HepG2 (cell line): ENCODE results near the gene NRG3. TPM values are rescaled to one million over a fixed set of nuclear protein-coding genes. Genes with fewer than 3 reads are reported as not detected.

Experiments
- ATAC-seq: fragments of 200-7000 bp; cut with Tn5 transposase; 3 replicates; pipeline ENCODE4 v1.9.1; 2020; ENCODE audit warnings: mild to moderate bottlenecking, moderate library complexity
- BruUV-seq: library from RNA; stranded (reverse); fragments of 400-500 nt; replicated peaks from 2 replicates; lab custom pipeline; 2021; lab: Mats Ljungman, UMichigan
- CTCF ChIA-PET: fragments of 300-600 bp; formaldehyde crosslinking; extraction: SDS; loops from one replicate; lab custom pipeline; 2021; ENCODE audit warnings: low total read pairs, inconsistent platforms, low intra/inter-chr PET ratio; lab: Yijun Ruan, JAX
- POLR2A ChIA-PET: fragments of 350-600 bp; sonication (Branson Sonifier 250); formaldehyde crosslinking; loops from one replicate; lab custom pipeline; 2020; ENCODE audit warnings: antibody characterized with exemption, inconsistent platforms; lab: Yijun Ruan, JAX
- DNase-seq: peaks from one replicate; pipeline ENCODE4 v3.0.0-alpha.2; 2015; ENCODE audit warnings: low spot score
- FAIRE-seq: peaks from 3 replicates; lab custom pipeline; 2011; peaks lifted over from hg19 to GRCh38; lab: Jason Lieb, UNC
- H2AFZ ChIP-seq: one replicate; pipeline ENCODE4 v1.6.1; 2011; ENCODE audit warnings: low read length, inconsistent platforms
- H3K27ac ChIP-seq: fragments of 300-600 bp; 3 replicates; pipeline ENCODE4 v1.8.0; 2011; ENCODE audit warnings: mixed run types, mild to moderate bottlenecking, mixed read lengths, low read length, inconsistent platforms; ENCODE audit not compliant: insufficient read depth; ENCODE audit errors: extremely low read length
- H3K27me3 ChIP-seq, 2 experiments: fragments of 200-600 bp in 1 of 2; 2 replicates in 1 of 2; 3 replicates in 1 of 2; pipeline versions ENCODE4 v1.6.0 to v1.8.0; 2011; ENCODE audit warnings: low read length in 2 of 2, mild to moderate bottlenecking in 2 of 2, moderate library complexity in 2 of 2, inconsistent platforms in 1 of 2; ENCODE audit not compliant: insufficient read depth in 2 of 2, control insufficient read depth in 1 of 2
- H3K36me3 ChIP-seq, 2 experiments: fragments of 200-600 bp in 1 of 2; replicated peaks in 1 of 2; 2 replicates in 1 of 2; 3 replicates in 1 of 2; pipeline versions ENCODE4 v1.5.1 to v1.8.0; 2011; ENCODE audit warnings: low read length in 2 of 2, inconsistent platforms in 1 of 2; ENCODE audit not compliant: insufficient read depth in 2 of 2, control insufficient read depth in 1 of 2
- H3K4me1 ChIP-seq: 2 replicates; pipeline ENCODE4 v1.5.1; 2012; ENCODE audit warnings: low read length, inconsistent platforms; ENCODE audit not compliant: insufficient read depth
- H3K4me2 ChIP-seq: 2 replicates; pipeline ENCODE4 v1.6.0; 2011; ENCODE audit warnings: low read depth, low read length, inconsistent platforms
- H3K4me3 ChIP-seq, 3 experiments: fragments of 200-600 bp in 1 of 3; sonication (generic), shearing (Covaris generic) in 1 of 3; replicated peaks in 1 of 3; 2 replicates each; pipeline ENCODE4 v1.5.1; 2011 to 2016; ENCODE audit warnings: low read length in 3 of 3, inconsistent platforms in 2 of 3, low read depth in 2 of 3, mild to moderate bottlenecking in 2 of 3, control low read depth in 1 of 3, mixed read lengths in 1 of 3; ENCODE audit not compliant: insufficient read depth in 1 of 3
- H3K79me2 ChIP-seq: one replicate; pipeline ENCODE4 v1.6.1; 2011; ENCODE audit warnings: low read length, inconsistent platforms; ENCODE audit not compliant: insufficient read depth
- H3K9ac ChIP-seq: 2 replicates; pipeline ENCODE4 v1.6.0; 2011; ENCODE audit warnings: mild to moderate bottlenecking, low read depth, low read length, inconsistent platforms; ENCODE audit not compliant: insufficient read depth
- H3K9me3 ChIP-seq: 2 replicates; pipeline ENCODE4 v1.5.1; 2012; ENCODE audit warnings: mild to moderate bottlenecking, low read length
- H4K20me1 ChIP-seq: 2 replicates; pipeline ENCODE4 v1.6.0; 2011; ENCODE audit warnings: inconsistent platforms, mild to moderate bottlenecking, low read length, moderate library complexity; ENCODE audit not compliant: insufficient read depth
- ADNP ChIP-seq: sonication (generic); formaldehyde crosslinking; IDR thresholded peaks from 2 replicates; pipeline ENCODE4 v1.4.0; 2020; ENCODE audit warnings: missing genetic modification reagents
- BRD4 ChIP-seq: sonication (generic); formaldehyde crosslinking; IDR thresholded peaks from 2 replicates; pipeline ENCODE4 v1.4.0; 2020; ENCODE audit warnings: missing genetic modification reagents
- FLYWCH1 ChIP-seq: sonication (generic); formaldehyde crosslinking; IDR thresholded peaks from 2 replicates; pipeline ENCODE4 v1.8.1; 2023; ENCODE audit warnings: mild to moderate bottlenecking, missing genetic modification reagents
- FOXK2 ChIP-seq: fragments of 450-650 bp; IDR thresholded peaks from 2 replicates; pipeline ENCODE4 v1.6.1; 2016
- HNRNPLL ChIP-seq: fragments of 200-400 bp; formaldehyde crosslinking; IDR thresholded peaks from 2 replicates; pipeline ENCODE4 v1.6.1; 2017; ENCODE audit warnings: mild to moderate bottlenecking, low read depth, low read length; ENCODE audit not compliant: poor library complexity, severe bottlenecking
- PRPF4 ChIP-seq: fragments of 200-400 bp; formaldehyde crosslinking; IDR thresholded peaks from 2 replicates; pipeline ENCODE4 v1.6.1; 2016; ENCODE audit warnings: low read length, low read depth; ENCODE audit not compliant: poor library complexity, severe bottlenecking
- PTBP1 ChIP-seq: fragments of 200-400 bp; formaldehyde crosslinking; IDR thresholded peaks from 2 replicates; pipeline ENCODE4 v1.6.1; 2018; ENCODE audit warnings: low read length, low read depth; ENCODE audit not compliant: poor library complexity, severe bottlenecking
- RAD51 ChIP-seq: fragments of 450-650 bp; IDR thresholded peaks from 2 replicates; pipeline ENCODE4 v1.6.1; 2016; ENCODE audit warnings: borderline replicate concordance
- SAFB2 ChIP-seq: sonication (generic); formaldehyde crosslinking; IDR thresholded peaks from 2 replicates; pipeline ENCODE4 v1.5.1; 2020; ENCODE audit warnings: missing genetic modification reagents, low read depth, mild to moderate bottlenecking, borderline replicate concordance
- SP140L ChIP-seq: sonication (generic); formaldehyde crosslinking; IDR thresholded peaks from 2 replicates; pipeline ENCODE4 v1.4.0; 2020; ENCODE audit warnings: missing genetic modification reagents, borderline replicate concordance
- XBP1 ChIP-seq: sonication (generic); formaldehyde crosslinking; IDR thresholded peaks from 2 replicates; pipeline ENCODE4 v1.5.0; 2020; ENCODE audit warnings: missing genetic modification reagents
- YEATS2 ChIP-seq: sonication (generic); formaldehyde crosslinking; IDR thresholded peaks from 2 replicates; pipeline ENCODE4 v1.4.0; 2020; ENCODE audit warnings: missing genetic modification reagents, borderline replicate concordance
- YY1 ChIP-seq: IDR thresholded peaks from 2 replicates; pipeline ENCODE4 v1.6.1; 2011; ENCODE audit warnings: low read length, low read depth, moderate library complexity, mild to moderate bottlenecking; ENCODE audit not compliant: insufficient read depth, insufficient replicate concordance
- ZNF343 ChIP-seq: sonication (generic); formaldehyde crosslinking; IDR thresholded peaks from 2 replicates; pipeline ENCODE4 v1.4.0; 2020; ENCODE audit warnings: mild to moderate bottlenecking, missing genetic modification reagents
- ZNF547 ChIP-seq: sonication (generic); formaldehyde crosslinking; IDR thresholded peaks from 2 replicates; pipeline ENCODE4 v1.5.1; 2020; ENCODE audit warnings: mild to moderate bottlenecking, missing genetic modification reagents
- ZNF878 ChIP-seq: sonication (generic); formaldehyde crosslinking; IDR thresholded peaks from 2 replicates; pipeline ENCODE4 v1.8.1; 2023; ENCODE audit warnings: mild to moderate bottlenecking, missing genetic modification reagents, moderate library complexity
- WGBS: methylation state at CpG from one replicate; pipeline ENCODE4 v1.1.6; 2017; ENCODE audit warnings: low lambda C conversion rate; 5-methylcytosine and 5-hydroxymethylcytosine counted together
- in situ Hi-C: cut with HindIII; loops from 2 replicates; pipeline ENCODE4 v1.10.0; 2017; ENCODE audit warnings: low pct_unique_long_range_greater_than_20kb; ENCODE audit not compliant: extremely low pct_ligation_motif_present
- intact Hi-C: fragments of 100-400 bp; cut with micrococcal nuclease; formaldehyde crosslinking; loops from one replicate; pipeline ENCODE4 v1.10.0; 2022; ENCODE audit not compliant: unreplicated experiment
- polyA plus RNA-seq, 8 experiments: library from polyadenylated mRNA; depleted of rRNA in 3 of 8; stranded (reverse) in 7 of 8; unstranded in 1 of 8; fragments of >200 nt; fragmentation: Illumina TruSeq in 4 of 8; extraction: Trizol in 4 of 8; gene quantifications; 2 replicates each; pipeline versions ENCODE4 v1.2.1 to v1.2.3, GENCODE V29; 2011 to 2016; ENCODE audit warnings: low read depth in 4 of 8, missing spikeins in 1 of 8, mixed read lengths in 1 of 8; ENCODE audit not compliant: insufficient read depth in 1 of 8
- total RNA-seq, 5 experiments: library from RNA; depleted of rRNA; stranded (reverse); fragments of >200 nt; fragmentation: Illumina TruSeq; extraction: Trizol; gene quantifications; 2 replicates each; pipeline ENCODE4 v1.2.3, GENCODE V29; 2016; ENCODE audit warnings: low read depth in 1 of 5
- TF ChIP-seq, protein P1 (sequence below): sonication (generic); formaldehyde crosslinking; IDR thresholded peaks from 2 replicates; pipeline ENCODE4 v1.4.0; 2020; ENCODE audit warnings: missing genetic modification reagents, borderline replicate concordance
- TF ChIP-seq, protein P2 (sequence below): sonication (generic); formaldehyde crosslinking; IDR thresholded peaks from 2 replicates; pipeline ENCODE4 v1.9.0; 2021; ENCODE audit warnings: missing genetic modification reagents, borderline replicate concordance

NRG3 gene
- total and polyA plus RNA-seq, 2 of the 13 experiments (the other 11 are each of a cell fraction or from before 2014, with no cell fraction given): not detected

DNA sequence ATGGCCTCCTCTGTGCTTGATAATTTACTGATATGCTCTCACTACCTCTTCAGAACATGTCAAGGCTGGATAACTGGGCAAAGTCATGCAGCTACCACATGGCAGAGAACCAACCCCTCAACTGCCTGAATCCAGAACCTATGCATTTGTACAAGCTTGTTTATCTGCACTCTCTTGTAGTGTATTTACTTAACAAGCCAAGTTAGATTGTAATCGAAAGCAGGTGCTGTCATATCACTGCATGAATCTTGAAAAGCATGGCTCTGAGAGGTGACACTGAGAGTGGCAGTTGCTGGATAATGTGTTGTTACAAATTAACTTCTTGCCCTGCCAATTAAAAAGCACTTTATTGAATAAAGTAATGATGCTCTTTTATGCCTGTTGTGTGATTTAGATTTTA is 588.6 kb downstream of the NRG3 start:
- H3K9me3 ChIP-seq: peaks cover 94% of the 10 kb centered on the region
- in situ Hi-C loops: no loop called here
- H4K20me1 ChIP-seq: no peaks in the 10 kb centered on the region
- no peak overlapping the region for H3K4me3 ChIP-seq
- no peak overlapping the region for H2AFZ ChIP-seq
- CTCF ChIA-PET: no interaction called here
- H3K27me3 ChIP-seq: no peaks in the 10 kb centered on the region
- POLR2A ChIA-PET: no interaction called here
- DNase-seq (no peak), ATAC-seq (no peak), FAIRE-seq (no peak)
- H3K4me2 ChIP-seq: no peak overlapping the region
- intact Hi-C loops: no loop called here
- 0% methylated on average over 1 of the region's 1 CpG for WGBS
- no peak overlapping the region for H3K9ac ChIP-seq
- TF ChIP-seq SAFB2 (no peak), ZNF547 (no peak), ADNP (CRISPR knock-in tag) (no peak), PTBP1 (no peak), FLYWCH1 (CRISPR knock-in tag) (no peak), RAD51 (no peak), SP140L (CRISPR knock-in tag) (no peak), ZNF343 (CRISPR knock-in tag) (no peak), FOXK2 (no peak), ZNF878 (CRISPR knock-in tag) (no peak), BRD4 (CRISPR knock-in tag) (no peak), YY1 (no peak), XBP1 (CRISPR knock-in tag) (no peak), YEATS2 (CRISPR knock-in tag) (no peak), HNRNPLL (no peak), PRPF4 (no peak)
- TF ChIP-seq, protein P1, sequence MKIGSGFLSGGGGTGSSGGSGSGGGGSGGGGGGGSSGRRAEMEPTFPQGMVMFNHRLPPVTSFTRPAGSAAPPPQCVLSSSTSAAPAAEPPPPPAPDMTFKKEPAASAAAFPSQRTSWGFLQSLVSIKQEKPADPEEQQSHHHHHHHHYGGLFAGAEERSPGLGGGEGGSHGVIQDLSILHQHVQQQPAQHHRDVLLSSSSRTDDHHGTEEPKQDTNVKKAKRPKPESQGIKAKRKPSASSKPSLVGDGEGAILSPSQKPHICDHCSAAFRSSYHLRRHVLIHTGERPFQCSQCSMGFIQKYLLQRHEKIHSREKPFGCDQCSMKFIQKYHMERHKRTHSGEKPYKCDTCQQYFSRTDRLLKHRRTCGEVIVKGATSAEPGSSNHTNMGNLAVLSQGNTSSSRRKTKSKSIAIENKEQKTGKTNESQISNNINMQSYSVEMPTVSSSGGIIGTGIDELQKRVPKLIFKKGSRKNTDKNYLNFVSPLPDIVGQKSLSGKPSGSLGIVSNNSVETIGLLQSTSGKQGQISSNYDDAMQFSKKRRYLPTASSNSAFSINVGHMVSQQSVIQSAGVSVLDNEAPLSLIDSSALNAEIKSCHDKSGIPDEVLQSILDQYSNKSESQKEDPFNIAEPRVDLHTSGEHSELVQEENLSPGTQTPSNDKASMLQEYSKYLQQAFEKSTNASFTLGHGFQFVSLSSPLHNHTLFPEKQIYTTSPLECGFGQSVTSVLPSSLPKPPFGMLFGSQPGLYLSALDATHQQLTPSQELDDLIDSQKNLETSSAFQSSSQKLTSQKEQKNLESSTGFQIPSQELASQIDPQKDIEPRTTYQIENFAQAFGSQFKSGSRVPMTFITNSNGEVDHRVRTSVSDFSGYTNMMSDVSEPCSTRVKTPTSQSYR: no peak
- TF ChIP-seq, protein P2, sequence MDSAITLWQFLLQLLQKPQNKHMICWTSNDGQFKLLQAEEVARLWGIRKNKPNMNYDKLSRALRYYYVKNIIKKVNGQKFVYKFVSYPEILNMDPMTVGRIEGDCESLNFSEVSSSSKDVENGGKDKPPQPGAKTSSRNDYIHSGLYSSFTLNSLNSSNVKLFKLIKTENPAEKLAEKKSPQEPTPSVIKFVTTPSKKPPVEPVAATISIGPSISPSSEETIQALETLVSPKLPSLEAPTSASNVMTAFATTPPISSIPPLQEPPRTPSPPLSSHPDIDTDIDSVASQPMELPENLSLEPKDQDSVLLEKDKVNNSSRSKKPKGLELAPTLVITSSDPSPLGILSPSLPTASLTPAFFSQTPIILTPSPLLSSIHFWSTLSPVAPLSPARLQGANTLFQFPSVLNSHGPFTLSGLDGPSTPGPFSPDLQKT: no peak
- TF ChIP-seq, all 625 proteins: peak for 0
- BruUV-seq: no TSS peak
- H3K79me2 ChIP-seq: no peaks in the 10 kb centered on the region
- no peaks in the 10 kb centered on the region for H3K4me1 ChIP-seq
- no peak overlapping the region for H3K27ac ChIP-seq
- H3K36me3 ChIP-seq: no peaks in the 10 kb centered on the region
